ENCODE data around the gene NCK1.

DNA sequence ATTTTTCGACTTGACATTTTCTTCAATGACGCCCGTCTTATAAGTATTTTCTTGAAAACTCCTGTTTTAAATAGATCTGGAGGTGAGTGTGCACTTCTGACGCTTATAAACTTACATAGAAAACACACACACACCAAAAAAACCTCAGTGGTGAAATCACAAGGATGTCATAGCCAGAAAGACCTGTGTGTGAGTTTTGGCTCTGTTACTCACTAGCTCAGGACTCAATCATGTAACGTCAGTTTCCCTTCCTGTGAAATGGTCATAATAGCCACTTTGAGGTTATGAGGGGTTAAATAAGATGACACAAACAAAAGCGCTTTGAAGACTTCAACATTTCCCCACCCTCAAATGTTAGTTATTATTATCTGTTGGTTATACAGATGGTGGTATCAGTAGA is 97.6 kb downstream of the NCK1 start:
- TF ChIP-seq, protein P1, sequence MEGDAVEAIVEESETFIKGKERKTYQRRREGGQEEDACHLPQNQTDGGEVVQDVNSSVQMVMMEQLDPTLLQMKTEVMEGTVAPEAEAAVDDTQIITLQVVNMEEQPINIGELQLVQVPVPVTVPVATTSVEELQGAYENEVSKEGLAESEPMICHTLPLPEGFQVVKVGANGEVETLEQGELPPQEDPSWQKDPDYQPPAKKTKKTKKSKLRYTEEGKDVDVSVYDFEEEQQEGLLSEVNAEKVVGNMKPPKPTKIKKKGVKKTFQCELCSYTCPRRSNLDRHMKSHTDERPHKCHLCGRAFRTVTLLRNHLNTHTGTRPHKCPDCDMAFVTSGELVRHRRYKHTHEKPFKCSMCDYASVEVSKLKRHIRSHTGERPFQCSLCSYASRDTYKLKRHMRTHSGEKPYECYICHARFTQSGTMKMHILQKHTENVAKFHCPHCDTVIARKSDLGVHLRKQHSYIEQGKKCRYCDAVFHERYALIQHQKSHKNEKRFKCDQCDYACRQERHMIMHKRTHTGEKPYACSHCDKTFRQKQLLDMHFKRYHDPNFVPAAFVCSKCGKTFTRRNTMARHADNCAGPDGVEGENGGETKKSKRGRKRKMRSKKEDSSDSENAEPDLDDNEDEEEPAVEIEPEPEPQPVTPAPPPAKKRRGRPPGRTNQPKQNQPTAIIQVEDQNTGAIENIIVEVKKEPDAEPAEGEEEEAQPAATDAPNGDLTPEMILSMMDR (IDR thresholded peaks at IDR 0.05; ENCODE audit: insufficient read depth, low read depth, low read length), result no peak
- no peak for TF ChIP-seq EZH2 (IDR thresholded peaks at IDR 0.05; ENCODE audit: insufficient read depth, low read length)
